Peyer's patch (tissue), 4 donors: ENCODE measurements around the gene GLI3. TPM values are rescaled to one million over a fixed set of nuclear protein-coding genes. Genes with fewer than 3 reads are reported as not detected.

Experiments used
- DNase-seq, 3 donors: peaks; one replicate each; pipeline ENCODE4 v3.0.0-alpha.2; 2017 to 2019
- H3K27ac ChIP-seq, 4 donors: fragments of 200-600 bp; sonication (generic); one replicate each; pipeline ENCODE4 v1.5.1; 2016 to 2019
- H3K27me3 ChIP-seq, 2 donors: fragments of 200-600 bp; sonication (generic); one replicate each; pipeline ENCODE4 v1.5.1; 2019
- H3K36me3 ChIP-seq, 3 donors: fragments of 200-600 bp; sonication (generic); one replicate each; pipeline ENCODE4 v1.5.1; 2016 to 2019
- H3K4me1 ChIP-seq, 4 donors: fragments of 200-600 bp; sonication (generic); one replicate each; pipeline ENCODE4 v1.5.1; 2016 to 2019
- H3K4me3 ChIP-seq, 4 donors: fragments of 200-600 bp; sonication (generic); 1 replicate in 3 of 4; 2 replicates in 1 of 4; pipeline ENCODE4 v1.5.1; 2016 to 2019; ENCODE audit warnings: mild to moderate bottlenecking in 1 of 4
- H3K9me3 ChIP-seq, 4 donors: fragments of 200-600 bp; sonication (generic); one replicate each; pipeline ENCODE4 v1.5.1; 2016 to 2019; ENCODE audit warnings: mild to moderate bottlenecking in 1 of 4
- CTCF ChIP-seq, 6 experiments: fragments of 450-650 bp in 4 of 6; fragments of 200-600 bp in 2 of 6; sonication (generic) in 1 of 6; IDR thresholded peaks; one replicate each; pipeline ENCODE4 v1.5.1; 2017 to 2019; ENCODE audit warnings: antibody characterized with exemption in 6 of 6, mild to moderate bottlenecking in 3 of 6, moderate library complexity in 1 of 6
- POLR2A ChIP-seq, 2 donors: fragments of 450-650 bp; IDR thresholded peaks; one replicate each; pipeline ENCODE4 v1.5.1; 2017; ENCODE audit warnings: antibody characterized with exemption in 2 of 2, mild to moderate bottlenecking in 2 of 2, moderate library complexity in 2 of 2
- total RNA-seq, 4 donors: library from RNA; depleted of rRNA; stranded (reverse); fragments of >200 nt; gene quantifications; one replicate each; pipeline ENCODE4 v1.1.0, GENCODE V29; 2016

Gene GLI3
- total RNA-seq, 4 donors from 2014 or later, result 0.53 to 30.5 (median 3.1) TPM

GRCh38 chr7:41931263-41931646 lies 305.8 kb downstream of the GLI3 start:
- no peak overlapping the region for H3K4me3 ChIP-seq
- TF ChIP-seq CTCF (IDR thresholded peaks at IDR 0.05), result no peak
- TF ChIP-seq POLR2A (IDR thresholded peaks at IDR 0.05), result no peak
- H3K36me3 ChIP-seq, result no peaks in the 10 kb centered on the region
- no peaks in the 10 kb centered on the region for H3K4me1 ChIP-seq
- no peaks in the 10 kb centered on the region for H3K27me3 ChIP-seq
- no peak for DNase-seq
- no peaks in the 10 kb centered on the region for H3K9me3 ChIP-seq
- no peak overlapping the region for H3K27ac ChIP-seq

GRCh38 chr7:41930538-41931262 lies 306.3 kb downstream of the GLI3 start:
- no peaks in the 10 kb centered on the region for H3K9me3 ChIP-seq
- no peaks in the 10 kb centered on the region for H3K27me3 ChIP-seq
- no peaks in the 10 kb centered on the region for H3K4me1 ChIP-seq
- no peak overlapping the region for H3K4me3 ChIP-seq
- no peaks in the 10 kb centered on the region for H3K36me3 ChIP-seq
- H3K27ac ChIP-seq, result no peak overlapping the region
- DNase-seq, result no peak
- TF ChIP-seq CTCF (IDR thresholded peaks at IDR 0.05), result no peak
- TF ChIP-seq POLR2A (IDR thresholded peaks at IDR 0.05), result no peak

GRCh38 chr7:41928781-41929180 lies 308.2 kb downstream of the GLI3 start:
- DNase-seq, result no peak
- TF ChIP-seq CTCF (IDR thresholded peaks at IDR 0.05) (no peak), POLR2A (IDR thresholded peaks at IDR 0.05) (no peak)
- no peaks in the 10 kb centered on the region for H3K36me3 ChIP-seq
- no peaks in the 10 kb centered on the region for H3K4me1 ChIP-seq
- H3K9me3 ChIP-seq, result no peaks in the 10 kb centered on the region
- no peak overlapping the region for H3K27ac ChIP-seq
- H3K4me3 ChIP-seq, result no peak overlapping the region
- H3K27me3 ChIP-seq, result no peaks in the 10 kb centered on the region

- no peaks in the 10 kb centered on the region for H3K27me3 ChIP-seq
These were observed 308.8 kb downstream of the GLI3 start for GRCh38 chr7:41928166-41928565.

GRCh38 chr7:41927380-41927779 lies 309.6 kb downstream of the GLI3 start:
- Histone ChIP-seq H3K4me1 (no peaks in the 10 kb centered on the region), H3K4me3 (no peak overlapping the region), H3K27ac (no peak overlapping the region), H3K9me3 (no peaks in the 10 kb centered on the region), H3K36me3 (no peaks in the 10 kb centered on the region), H3K27me3 (no peaks in the 10 kb centered on the region)
- no peak for TF ChIP-seq CTCF (IDR thresholded peaks at IDR 0.05)
- TF ChIP-seq POLR2A (IDR thresholded peaks at IDR 0.05), result no peak
- no peak for DNase-seq

More at GRCh38 chr7:41928166-41928565, 308.8 kb downstream of the GLI3 start:
- Histone ChIP-seq H3K4me1 (no peaks in the 10 kb centered on the region), H3K36me3 (no peaks in the 10 kb centered on the region), H3K9me3 (no peaks in the 10 kb centered on the region), H3K4me3 (no peak overlapping the region), H3K27ac (no peak overlapping the region)
- TF ChIP-seq CTCF (IDR thresholded peaks at IDR 0.05) (no peak), POLR2A (IDR thresholded peaks at IDR 0.05) (no peak)
- DNase-seq, result no peak
